HepG2 (cell line): Measurements from ENCODE around the gene MAGI1. TPM values are rescaled to one million over a fixed set of nuclear protein-coding genes. Genes with fewer than 3 reads are reported as not detected.

ENCODE experiments used
- DR1 ChIP-seq: sonication (generic); formaldehyde crosslinking; IDR thresholded peaks from 2 replicates; pipeline ENCODE4 v1.8.0; 2021; ENCODE audit warnings: mild to moderate bottlenecking, missing genetic modification reagents, inconsistent platforms
- EED ChIP-seq: sonication (generic); formaldehyde crosslinking; IDR thresholded peaks from 2 replicates; pipeline ENCODE4 v1.5.0; 2020; ENCODE audit warnings: mild to moderate bottlenecking, missing genetic modification reagents
- GABPB1 ChIP-seq: IDR thresholded peaks from 2 replicates; pipeline ENCODE4 v1.6.1; 2016; ENCODE audit warnings: mild to moderate bottlenecking, missing genetic modification reagents, moderate library complexity, missing compliant biosample characterization
- TRIM24 ChIP-seq: sonication (generic); formaldehyde crosslinking; IDR thresholded peaks from 2 replicates; pipeline ENCODE4 v1.8.0; 2022; ENCODE audit warnings: mild to moderate bottlenecking, missing genetic modification reagents
- ZBTB42 ChIP-seq: sonication (generic); formaldehyde crosslinking; IDR thresholded peaks from 2 replicates; pipeline ENCODE4 v1.5.0; 2020; ENCODE audit warnings: mild to moderate bottlenecking, missing genetic modification reagents
- ZNF512B ChIP-seq: sonication (generic); formaldehyde crosslinking; IDR thresholded peaks from 2 replicates; pipeline ENCODE4 v1.5.1; 2020; ENCODE audit warnings: missing genetic modification reagents, mild to moderate bottlenecking, borderline replicate concordance
- ZNF646 ChIP-seq: sonication (generic); formaldehyde crosslinking; IDR thresholded peaks from 2 replicates; pipeline ENCODE4 v1.9.0; 2021; ENCODE audit warnings: mild to moderate bottlenecking, missing genetic modification reagents
- ZNF75D ChIP-seq: sonication (generic); formaldehyde crosslinking; IDR thresholded peaks from 2 replicates; pipeline ENCODE4 v1.8.1; 2023; ENCODE audit warnings: missing genetic modification reagents, mild to moderate bottlenecking, borderline replicate concordance
- polyA plus RNA-seq, 8 experiments: library from polyadenylated mRNA; depleted of rRNA in 3 of 8; stranded (reverse) in 7 of 8; unstranded in 1 of 8; fragments of >200 nt; fragmentation: Illumina TruSeq in 4 of 8; extraction: Trizol in 4 of 8; gene quantifications; 2 replicates each; pipeline versions ENCODE4 v1.2.1 to v1.2.3, GENCODE V29; 2011 to 2016; ENCODE audit warnings: low read depth in 4 of 8, missing spikeins in 1 of 8, mixed read lengths in 1 of 8; ENCODE audit not compliant: insufficient read depth in 1 of 8
- total RNA-seq, 5 experiments: library from RNA; depleted of rRNA; stranded (reverse); fragments of >200 nt; fragmentation: Illumina TruSeq; extraction: Trizol; gene quantifications; 2 replicates each; pipeline ENCODE4 v1.2.3, GENCODE V29; 2016; ENCODE audit warnings: low read depth in 1 of 5
- TF ChIP-seq, protein P1 (sequence below): sonication (generic); formaldehyde crosslinking; IDR thresholded peaks from one replicate; pipeline ENCODE4 v1.5.1; 2020; ENCODE audit warnings: mild to moderate bottlenecking, missing genetic modification reagents; ENCODE audit errors: not compliant biosample characterization

The MAGI1 gene
- total and polyA plus RNA-seq, 2 of the 13 experiments (the other 11 are each of a cell fraction or from before 2014, with no cell fraction given) = 22.2 to 26.0 TPM

GRCh38 chr3:66038726-66039589 is at the start of gene MAGI1 (continued):
- TF ChIP-seq, protein P1, sequence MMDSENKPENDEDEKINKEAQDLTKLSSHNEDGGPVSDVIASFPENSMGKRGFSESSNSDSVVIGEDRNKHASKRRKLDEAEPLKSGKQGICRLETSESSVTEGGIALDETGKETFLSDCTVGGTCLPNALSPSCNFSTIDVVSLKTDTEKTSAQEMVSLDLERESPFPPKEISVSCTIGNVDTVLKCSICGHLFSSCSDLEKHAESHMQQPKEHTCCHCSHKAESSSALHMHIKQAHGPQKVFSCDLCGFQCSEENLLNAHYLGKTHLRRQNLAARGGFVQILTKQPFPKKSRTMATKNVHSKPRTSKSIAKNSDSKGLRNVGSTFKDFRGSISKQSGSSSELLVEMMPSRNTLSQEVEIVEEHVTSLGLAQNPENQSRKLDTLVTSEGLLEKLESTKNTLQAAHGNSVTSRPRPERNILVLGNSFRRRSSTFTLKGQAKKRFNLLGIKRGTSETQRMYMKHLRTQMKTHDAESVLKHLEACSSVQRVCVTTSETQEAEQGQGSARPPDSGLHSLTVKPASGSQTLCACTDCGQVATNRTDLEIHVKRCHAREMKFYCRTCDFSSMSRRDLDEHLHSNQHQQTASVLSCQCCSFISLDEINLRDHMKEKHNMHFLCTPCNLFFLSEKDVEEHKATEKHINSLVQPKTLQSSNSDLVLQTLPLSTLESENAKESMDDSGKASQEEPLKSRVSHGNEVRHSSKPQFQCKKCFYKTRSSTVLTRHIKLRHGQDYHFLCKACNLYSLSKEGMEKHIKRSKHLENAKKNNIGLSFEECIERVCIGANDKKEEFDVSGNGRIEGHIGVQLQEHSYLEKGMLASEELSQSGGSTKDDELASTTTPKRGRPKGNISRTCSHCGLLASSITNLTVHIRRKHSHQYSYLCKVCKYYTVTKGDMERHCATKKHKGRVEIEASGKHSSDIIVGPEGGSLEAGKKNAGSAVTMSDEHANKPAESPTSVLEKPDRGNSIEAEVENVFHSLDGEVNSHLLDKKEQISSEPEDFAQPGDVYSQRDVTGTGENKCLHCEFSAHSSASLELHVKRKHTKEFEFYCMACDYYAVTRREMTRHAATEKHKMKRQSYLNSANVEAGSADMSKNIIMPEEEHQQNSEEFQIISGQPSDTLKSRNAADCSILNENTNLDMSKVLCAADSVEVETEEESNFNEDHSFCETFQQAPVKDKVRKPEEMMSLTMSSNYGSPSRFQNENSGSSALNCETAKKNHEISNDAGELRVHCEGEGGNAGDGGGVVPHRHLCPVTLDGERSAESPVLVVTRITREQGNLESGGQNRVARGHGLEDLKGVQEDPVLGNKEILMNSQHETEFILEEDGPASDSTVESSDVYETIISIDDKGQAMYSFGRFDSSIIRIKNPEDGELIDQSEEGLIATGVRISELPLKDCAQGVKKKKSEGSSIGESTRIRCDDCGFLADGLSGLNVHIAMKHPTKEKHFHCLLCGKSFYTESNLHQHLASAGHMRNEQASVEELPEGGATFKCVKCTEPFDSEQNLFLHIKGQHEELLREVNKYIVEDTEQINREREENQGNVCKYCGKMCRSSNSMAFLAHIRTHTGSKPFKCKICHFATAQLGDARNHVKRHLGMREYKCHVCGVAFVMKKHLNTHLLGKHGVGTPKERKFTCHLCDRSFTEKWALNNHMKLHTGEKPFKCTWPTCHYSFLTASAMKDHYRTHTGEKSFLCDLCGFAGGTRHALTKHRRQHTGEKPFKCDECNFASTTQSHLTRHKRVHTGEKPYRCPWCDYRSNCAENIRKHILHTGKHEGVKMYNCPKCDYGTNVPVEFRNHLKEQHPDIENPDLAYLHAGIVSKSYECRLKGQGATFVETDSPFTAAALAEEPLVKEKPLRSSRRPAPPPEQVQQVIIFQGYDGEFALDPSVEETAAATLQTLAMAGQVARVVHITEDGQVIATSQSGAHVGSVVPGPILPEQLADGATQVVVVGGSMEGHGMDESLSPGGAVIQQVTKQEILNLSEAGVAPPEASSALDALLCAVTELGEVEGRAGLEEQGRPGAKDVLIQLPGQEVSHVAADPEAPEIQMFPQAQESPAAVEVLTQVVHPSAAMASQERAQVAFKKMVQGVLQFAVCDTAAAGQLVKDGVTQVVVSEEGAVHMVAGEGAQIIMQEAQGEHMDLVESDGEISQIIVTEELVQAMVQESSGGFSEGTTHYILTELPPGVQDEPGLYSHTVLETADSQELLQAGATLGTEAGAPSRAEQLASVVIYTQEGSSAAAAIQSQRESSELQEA (CRISPR knock-in tag) = no peak
- TF ChIP-seq EED (CRISPR knock-in tag) = peak; percentile 84; the same call in 1 of the 2 replicates
- peak; percentile 48; the same call in 1 of the 2 replicates for TF ChIP-seq ZNF646
- no peak for TF ChIP-seq TRIM24
- TF ChIP-seq ZNF75D = 0 out of 2 replicates have a peak, but pooled peaks have one; percentile 76
- peak; percentile 31; the same call in 1 of the 2 replicates for TF ChIP-seq GABPB1 (CRISPR knock-in tag)
- TF ChIP-seq DR1 = peak; percentile 15; the same call in 1 of the 2 replicates
- no peak for TF ChIP-seq ZBTB42
- peak; percentile 89 for TF ChIP-seq ZNF512B (CRISPR knock-in tag)
